ENCODE measurements around the gene CACNA1C. TPM values are rescaled to one million over a fixed set of nuclear protein-coding genes. Genes with fewer than 3 reads are reported as not detected.

The CACNA1C gene
- total RNA-seq, 1 donor from 2014 or later, result 1.3 TPM

DNA sequence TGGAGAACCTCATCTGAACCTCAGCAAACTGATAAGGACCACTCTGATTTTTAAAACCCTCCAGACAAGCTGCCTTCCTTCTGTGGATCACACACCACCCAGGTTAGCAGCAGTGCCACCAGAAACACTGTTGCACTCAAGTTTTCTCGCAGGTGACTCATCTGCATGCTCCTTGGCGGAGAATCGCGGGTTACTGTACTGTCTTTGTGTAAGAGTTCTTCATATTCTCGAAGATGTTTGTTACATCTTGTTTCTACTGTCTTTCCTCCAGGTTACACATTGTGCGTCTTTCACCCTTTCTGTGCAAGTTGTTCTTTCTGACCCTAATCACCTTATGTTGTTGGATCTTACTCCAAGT is 331.2 kb downstream of the CACNA1C start:
- Histone ChIP-seq H3K36me3 (ENCODE audit: control insufficient read depth, insufficient read depth, low read length) (no peaks in the 10 kb centered on the region), H3K4me3 (ENCODE audit: low read depth, low read length) (no peak overlapping the region), H3K27me3 (ENCODE audit: control insufficient read depth, insufficient read depth, low read length) (no peaks in the 10 kb centered on the region)
- DNase-seq (ENCODE audit: low read depth), result no peak
- TF ChIP-seq, protein P1, sequence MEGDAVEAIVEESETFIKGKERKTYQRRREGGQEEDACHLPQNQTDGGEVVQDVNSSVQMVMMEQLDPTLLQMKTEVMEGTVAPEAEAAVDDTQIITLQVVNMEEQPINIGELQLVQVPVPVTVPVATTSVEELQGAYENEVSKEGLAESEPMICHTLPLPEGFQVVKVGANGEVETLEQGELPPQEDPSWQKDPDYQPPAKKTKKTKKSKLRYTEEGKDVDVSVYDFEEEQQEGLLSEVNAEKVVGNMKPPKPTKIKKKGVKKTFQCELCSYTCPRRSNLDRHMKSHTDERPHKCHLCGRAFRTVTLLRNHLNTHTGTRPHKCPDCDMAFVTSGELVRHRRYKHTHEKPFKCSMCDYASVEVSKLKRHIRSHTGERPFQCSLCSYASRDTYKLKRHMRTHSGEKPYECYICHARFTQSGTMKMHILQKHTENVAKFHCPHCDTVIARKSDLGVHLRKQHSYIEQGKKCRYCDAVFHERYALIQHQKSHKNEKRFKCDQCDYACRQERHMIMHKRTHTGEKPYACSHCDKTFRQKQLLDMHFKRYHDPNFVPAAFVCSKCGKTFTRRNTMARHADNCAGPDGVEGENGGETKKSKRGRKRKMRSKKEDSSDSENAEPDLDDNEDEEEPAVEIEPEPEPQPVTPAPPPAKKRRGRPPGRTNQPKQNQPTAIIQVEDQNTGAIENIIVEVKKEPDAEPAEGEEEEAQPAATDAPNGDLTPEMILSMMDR (IDR thresholded peaks at IDR 0.05; ENCODE audit: insufficient read depth, low read length, poor library complexity, severe bottlenecking), result no peak

DNA sequence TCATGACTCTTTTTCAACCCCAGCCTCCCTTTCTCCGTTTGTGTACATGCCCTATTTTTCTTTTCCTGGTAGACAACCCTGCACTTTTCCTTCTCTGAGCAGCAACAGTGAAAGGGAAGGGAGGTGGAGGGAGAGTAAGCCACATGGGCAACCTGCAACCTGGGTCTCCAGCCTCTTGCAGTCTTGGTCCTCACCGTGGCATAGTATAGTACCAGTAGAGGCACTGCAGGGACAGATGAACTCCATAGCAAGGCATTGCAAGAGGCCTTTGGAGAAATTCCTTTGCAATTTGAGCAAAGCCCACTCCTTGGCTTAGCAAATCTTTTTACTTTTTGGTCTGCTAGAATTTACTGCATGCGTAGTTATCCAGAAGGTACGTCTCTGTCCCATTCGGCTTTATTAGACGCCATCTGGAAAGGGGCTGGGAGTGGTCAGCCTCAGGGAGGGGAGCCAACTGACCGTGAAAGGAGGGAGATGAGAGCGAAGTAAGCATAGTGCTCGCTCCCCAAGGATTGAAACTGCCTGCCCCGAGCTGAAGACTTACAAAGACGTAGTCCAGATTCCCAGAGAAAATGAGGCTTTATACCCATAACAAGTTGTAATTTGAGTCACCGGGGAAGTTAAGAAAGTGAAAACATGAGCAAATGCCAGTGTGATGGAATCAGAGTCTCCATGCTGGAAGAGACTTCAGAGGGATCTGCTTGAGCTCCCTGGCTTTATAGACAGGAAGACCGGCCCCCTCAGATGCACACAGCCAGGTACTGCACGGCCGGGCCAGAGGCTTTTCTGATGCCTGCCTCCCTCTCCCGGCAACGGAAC is 332.0 kb downstream of the CACNA1C start:
- DNase-seq (ENCODE audit: low read depth), result peak; percentile 28
- Histone ChIP-seq H3K36me3 (ENCODE audit: control insufficient read depth, insufficient read depth, low read length) (no peaks in the 10 kb centered on the region), H3K27me3 (ENCODE audit: control insufficient read depth, insufficient read depth, low read length) (no peaks in the 10 kb centered on the region), H3K4me3 (ENCODE audit: low read depth, low read length) (no peak overlapping the region)
- TF ChIP-seq, protein P1 (IDR thresholded peaks at IDR 0.05; ENCODE audit: insufficient read depth, low read length, poor library complexity, severe bottlenecking), result peak; percentile 34

GRCh38 chr12:2385529-2385928 is 332.7 kb downstream of the CACNA1C start:
- no peaks in the 10 kb centered on the region for H3K27me3 ChIP-seq (ENCODE audit: control insufficient read depth, insufficient read depth, low read length)
- no peak for DNase-seq (ENCODE audit: low read depth)
- TF ChIP-seq, protein P1 (IDR thresholded peaks at IDR 0.05; ENCODE audit: insufficient read depth, low read length, poor library complexity, severe bottlenecking), result no peak
- no peaks in the 10 kb centered on the region for H3K36me3 ChIP-seq (ENCODE audit: control insufficient read depth, insufficient read depth, low read length)
- no peak overlapping the region for H3K4me3 ChIP-seq (ENCODE audit: low read depth, low read length)

DNA sequence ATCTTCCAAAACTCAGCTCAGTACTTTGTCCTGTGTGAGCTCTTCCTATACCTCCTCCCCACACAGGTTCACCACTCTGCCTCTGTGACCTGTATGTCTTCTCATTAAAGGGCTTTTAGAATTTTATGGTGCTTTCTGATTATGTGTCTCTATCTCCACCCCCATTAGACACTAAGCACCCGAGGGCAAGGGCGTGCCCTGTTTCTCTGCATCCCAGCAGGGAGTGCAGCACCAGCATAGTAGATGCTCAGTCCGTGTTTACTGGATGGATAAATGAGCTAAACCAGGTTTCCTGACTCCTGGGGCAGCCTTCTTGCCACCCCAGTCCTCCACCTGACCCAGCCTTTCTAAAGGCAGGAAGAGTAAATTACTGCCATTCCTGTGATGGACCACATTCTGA is 333.8 kb downstream of the CACNA1C start:
- no peak for DNase-seq (ENCODE audit: low read depth)
- Histone ChIP-seq H3K27me3 (ENCODE audit: control insufficient read depth, insufficient read depth, low read length) (no peaks in the 10 kb centered on the region), H3K36me3 (ENCODE audit: control insufficient read depth, insufficient read depth, low read length) (no peaks in the 10 kb centered on the region), H3K4me3 (ENCODE audit: low read depth, low read length) (no peak overlapping the region)
- TF ChIP-seq, protein P1 (IDR thresholded peaks at IDR 0.05; ENCODE audit: insufficient read depth, low read length, poor library complexity, severe bottlenecking), result no peak

- no peak for DNase-seq (ENCODE audit: low read depth)
- no peak overlapping the region for H3K4me3 ChIP-seq (ENCODE audit: low read depth, low read length)
- H3K27me3 ChIP-seq (ENCODE audit: control insufficient read depth, insufficient read depth, low read length), result no peaks in the 10 kb centered on the region
- no peaks in the 10 kb centered on the region for H3K36me3 ChIP-seq (ENCODE audit: control insufficient read depth, insufficient read depth, low read length)
- TF ChIP-seq, protein P1 (IDR thresholded peaks at IDR 0.05; ENCODE audit: insufficient read depth, low read length, poor library complexity, severe bottlenecking), result no peak
These were observed 334.5 kb downstream of the CACNA1C start for GRCh38 chr12:2387103-2387834.

Measured in kidney epithelial cell (primary cell).